Natural killer cell (primary cell): ENCODE data around the gene CTSF. TPM values are rescaled to one million over a fixed set of nuclear protein-coding genes. Genes with fewer than 3 reads are reported as not detected.

Experiments
- ATAC-seq, 3 donors: fragments of 150-1000 bp in 2 of 3; fragments of 200-7000 bp in 1 of 3; cut with Tn5 transposase; 1 replicate in 1 of 3; 2 replicates in 2 of 3; pipeline ENCODE4 v1.10.0; 2021; ENCODE audit warnings: mild to moderate bottlenecking in 2 of 3, moderate library complexity in 2 of 3
- DNase-seq, 2 donors: peaks; one replicate each; pipeline versions ENCODE4 v3.0.0 to v3.0.0-alpha.2; 2013 to 2021; ENCODE audit warnings: mixed read lengths in 1 of 2
- H3K27ac ChIP-seq: one replicate; pipeline ENCODE4 v1.5.1; 2013; ENCODE audit warnings: mild to moderate bottlenecking, low read length
- H3K27me3 ChIP-seq: one replicate; pipeline ENCODE4 v1.6.1; 2013; ENCODE audit warnings: low read length; ENCODE audit not compliant: control insufficient read depth, insufficient read depth
- H3K36me3 ChIP-seq: one replicate; pipeline ENCODE4 v1.6.1; 2013; ENCODE audit warnings: low read length; ENCODE audit not compliant: control insufficient read depth, insufficient read depth
- H3K4me1 ChIP-seq: one replicate; pipeline ENCODE4 v1.6.1; 2013; ENCODE audit warnings: low read length; ENCODE audit not compliant: control insufficient read depth, insufficient read depth
- H3K4me3 ChIP-seq: one replicate; pipeline ENCODE4 v1.5.1; 2013; ENCODE audit warnings: low read length
- H3K9me3 ChIP-seq: one replicate; pipeline ENCODE4 v1.6.1; 2013; ENCODE audit warnings: low read length; ENCODE audit not compliant: control insufficient read depth, insufficient read depth
- H3K27ac Mint-ChIP-seq, 2 donors: one replicate each; pipeline ENCODE4 v1.8.0; 2022; ENCODE audit warnings: mild to moderate bottlenecking in 2 of 2, mixed read lengths in 2 of 2, moderate library complexity in 1 of 2
- H3K27me3 Mint-ChIP-seq, 2 donors: one replicate each; pipeline ENCODE4 v1.8.0; 2022; ENCODE audit warnings: low read depth in 2 of 2, mixed read lengths in 2 of 2
- H3K36me3 Mint-ChIP-seq: one replicate; pipeline ENCODE4 v1.8.0; 2022; ENCODE audit warnings: mixed read lengths
- H3K4me1 Mint-ChIP-seq, 2 donors: one replicate each; pipeline ENCODE4 v1.8.0; 2022; ENCODE audit warnings: mixed read lengths in 2 of 2
- H3K4me3 Mint-ChIP-seq: one replicate; pipeline ENCODE4 v1.8.0; 2022; ENCODE audit warnings: mild to moderate bottlenecking, moderate library complexity, mixed read lengths
- H3K9me3 Mint-ChIP-seq, 2 donors: one replicate each; pipeline ENCODE4 v1.8.0; 2022; ENCODE audit warnings: mixed read lengths in 2 of 2
- CTCF ChIP-seq: fragments of 200-600 bp; IDR thresholded peaks from one replicate; pipeline ENCODE4 v1.8.0; 2022; ENCODE audit warnings: antibody characterized with exemption
- WGBS: methylation state at CpG from one replicate; pipeline ENCODE4 v1.1.7; 2013; ENCODE audit warnings: missing lambda C conversion rate; ENCODE audit not compliant: insufficient coverage; 5-methylcytosine and 5-hydroxymethylcytosine counted together
- intact Hi-C: fragments of 100-400 bp; cut with micrococcal nuclease; formaldehyde crosslinking; loops from one replicate; pipeline ENCODE4 v1.14.2; 2022
- total RNA-seq, 4 donors: library from RNA; stranded (reverse); fragments of 120-200 nt in 1 of 4; gene quantifications; one replicate each; pipeline versions ENCODE4 v1.2.3 to v1.2.4, GENCODE V29; 2013 to 2022

CTSF gene
- total RNA-seq, 3 donors from 2014 or later (not counting 1 experiment from before 2014, with no cell fraction given), result 17.1 to 27.0 (median 24.8) TPM

DNA sequence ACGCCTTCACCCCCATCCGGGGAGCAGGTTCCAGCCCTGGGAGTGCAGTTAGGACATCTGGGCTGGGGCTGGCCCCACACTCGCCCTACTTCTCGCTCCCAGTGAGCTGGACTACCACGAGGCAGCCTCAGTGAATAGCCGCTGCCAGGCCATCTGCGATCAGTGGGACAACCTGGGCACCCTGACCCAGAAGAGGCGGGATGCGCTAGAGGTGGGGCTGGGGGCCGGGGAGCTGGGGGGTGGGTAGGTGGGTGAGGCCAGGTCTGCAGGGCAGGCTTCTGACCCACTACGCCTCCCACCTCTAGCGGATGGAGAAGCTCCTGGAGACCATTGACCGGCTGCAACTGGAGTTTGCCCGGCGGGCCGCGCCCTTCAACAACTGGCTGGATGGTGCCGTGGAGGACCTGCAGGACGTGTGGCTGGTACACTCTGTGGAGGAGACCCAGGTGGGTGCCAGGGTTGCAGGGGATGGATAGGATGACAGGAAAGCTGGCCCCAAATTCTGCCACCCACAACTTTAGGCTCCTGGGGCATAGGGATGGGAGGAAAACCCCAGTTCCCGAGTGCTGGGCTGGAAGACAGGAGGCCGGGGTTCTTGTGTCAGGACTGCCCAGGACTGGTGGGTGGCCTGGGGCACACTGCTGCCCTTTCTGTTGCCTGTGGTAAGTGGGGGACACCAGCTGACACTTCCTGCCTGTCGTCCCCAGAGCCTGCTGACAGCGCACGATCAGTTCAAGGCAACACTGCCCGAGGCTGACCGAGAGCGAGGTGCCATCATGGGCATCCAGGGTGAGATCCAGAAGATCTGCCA is 8.3 kb downstream of the CTSF start:
- DNase-seq, result no peak
- intact Hi-C loops, result no loop called here
- H3K36me3 ChIP-seq, result no peaks in the 10 kb centered on the region
- H3K9me3 ChIP-seq, result no peaks in the 10 kb centered on the region
- WGBS, result 88% methylated on average over 24 of the region's 27 CpGs
- peaks cover 2% of the 10 kb centered on the region for H3K27me3 ChIP-seq
- no peak overlapping the region for H3K27ac ChIP-seq
- H3K36me3 Mint-ChIP-seq, result no peaks in the 10 kb centered on the region
- H3K27me3 Mint-ChIP-seq, result peaks cover 0 to 7% of the 10 kb centered on the region in 2 donors
- no peak overlapping the region for H3K4me3 ChIP-seq
- no peaks in the 10 kb centered on the region for H3K9me3 Mint-ChIP-seq
- no peak for ATAC-seq
- H3K4me3 Mint-ChIP-seq, result no peak overlapping the region
- no peaks in the 10 kb centered on the region for H3K4me1 Mint-ChIP-seq
- TF ChIP-seq CTCF, result no peak
- no peak overlapping the region for H3K27ac Mint-ChIP-seq
- H3K4me1 ChIP-seq, result peaks cover 8% of the 10 kb centered on the region

DNA sequence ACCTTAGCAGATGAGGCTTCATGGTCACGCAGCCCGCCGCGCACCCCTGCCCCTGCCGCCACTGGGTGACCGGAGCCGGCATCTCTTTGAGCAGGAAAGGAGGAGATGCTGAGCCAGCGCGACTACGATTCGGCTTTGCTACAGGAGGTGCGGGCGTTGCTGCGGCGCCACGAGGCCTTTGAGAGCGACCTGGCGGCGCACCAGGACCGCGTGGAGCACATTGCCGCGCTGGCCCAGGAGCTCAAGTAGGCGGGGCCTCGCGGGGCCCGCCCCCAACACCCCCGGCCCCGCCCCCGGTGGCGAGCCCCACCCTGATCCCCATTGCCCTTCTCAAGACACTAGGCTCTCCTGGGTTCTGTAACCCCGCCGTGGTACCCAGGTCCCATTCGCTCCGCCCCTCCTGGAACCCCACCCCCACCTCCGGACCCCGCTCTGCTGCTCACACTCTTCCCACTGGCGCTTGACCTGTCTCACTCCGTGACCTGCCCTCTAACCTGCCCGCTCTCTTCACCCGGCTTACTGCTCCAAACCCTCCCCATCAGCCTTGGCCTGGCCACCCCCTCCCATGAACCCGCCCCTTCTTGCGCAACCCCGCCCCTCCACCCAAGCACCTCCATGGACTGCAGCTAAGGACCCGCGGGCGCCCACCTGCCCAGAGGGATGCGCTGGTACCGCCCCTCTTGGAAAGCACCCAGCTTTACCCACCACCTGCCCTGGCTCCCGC is 9.1 kb downstream of the CTSF start:
- WGBS, result 25% methylated on average over 46 of the region's 50 CpGs
- Mint-ChIP-seq H3K27me3 (peaks cover 0 to 7% of the 10 kb centered on the region in 2 donors), H3K36me3 (no peaks in the 10 kb centered on the region), H3K4me3 (no peak overlapping the region), H3K4me1 (no peaks in the 10 kb centered on the region), H3K9me3 (no peaks in the 10 kb centered on the region), H3K27ac (no peak overlapping the region)
- DNase-seq (peak in 1 of 2 donors; percentile 62), ATAC-seq (peak in 2 of 3 donors; percentile 87 to 89)
- peaks cover 8% of the 10 kb centered on the region for H3K4me1 ChIP-seq
- no peak for TF ChIP-seq CTCF
- intact Hi-C loops, result no loop called here
- H3K36me3 ChIP-seq, result no peaks in the 10 kb centered on the region
- no peak overlapping the region for H3K4me3 ChIP-seq
- no peak overlapping the region for H3K27ac ChIP-seq
- H3K27me3 ChIP-seq, result peaks cover 2% of the 10 kb centered on the region
- H3K9me3 ChIP-seq, result no peaks in the 10 kb centered on the region

DNA sequence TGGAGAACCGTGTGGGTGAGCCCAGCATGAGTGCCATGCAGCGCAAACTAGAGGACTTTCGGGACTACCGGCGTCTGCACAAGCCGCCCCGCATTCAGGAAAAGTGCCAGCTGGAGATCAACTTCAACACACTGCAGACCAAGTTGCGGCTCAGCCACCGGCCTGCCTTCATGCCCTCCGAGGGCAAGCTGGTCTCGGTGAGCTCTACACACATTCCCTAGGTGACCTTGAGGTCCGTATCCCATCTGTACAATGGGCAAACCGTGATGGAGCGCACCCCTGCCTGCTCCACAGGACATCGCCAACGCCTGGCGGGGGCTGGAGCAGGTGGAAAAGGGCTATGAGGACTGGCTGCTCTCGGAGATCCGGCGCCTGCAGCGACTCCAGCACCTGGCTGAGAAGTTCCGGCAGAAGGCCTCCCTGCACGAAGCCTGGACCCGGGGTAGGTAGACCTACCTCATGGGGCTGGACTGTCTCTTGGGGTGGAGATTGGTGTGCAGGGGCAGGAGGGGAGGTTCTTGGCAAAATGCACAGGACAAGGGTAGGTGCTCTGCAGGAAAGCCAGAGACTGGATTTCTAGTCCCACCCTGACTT is 10.6 kb downstream of the CTSF start:
- no peaks in the 10 kb centered on the region for H3K4me1 Mint-ChIP-seq
- H3K9me3 Mint-ChIP-seq, result no peaks in the 10 kb centered on the region
- Histone ChIP-seq H3K27me3 (peaks cover 2% of the 10 kb centered on the region), H3K4me1 (peaks cover 8% of the 10 kb centered on the region), H3K4me3 (no peak overlapping the region), H3K9me3 (no peaks in the 10 kb centered on the region), H3K36me3 (no peaks in the 10 kb centered on the region), H3K27ac (no peak overlapping the region)
- TF ChIP-seq CTCF, result no peak
- intact Hi-C loops, result no loop called here
- no peak overlapping the region for H3K4me3 Mint-ChIP-seq
- H3K27me3 Mint-ChIP-seq, result peaks cover 0 to 7% of the 10 kb centered on the region in 2 donors
- ATAC-seq (no peak), DNase-seq (no peak)
- no peaks in the 10 kb centered on the region for H3K36me3 Mint-ChIP-seq
- no peak overlapping the region for H3K27ac Mint-ChIP-seq
- WGBS, result 93% methylated on average over 24 of the region's 24 CpGs
